ENCODE data around the gene ARID1B. TPM values are rescaled to one million over a fixed set of nuclear protein-coding genes. Genes with fewer than 3 reads are reported as not detected.

The ARID1B gene
- total and polyA plus RNA-seq, 9 of the 15 experiments (the other 6 are each of a cell fraction or from before 2014, with no cell fraction given) = 12.5 to 50.5 (median 25.8) TPM

DNA sequence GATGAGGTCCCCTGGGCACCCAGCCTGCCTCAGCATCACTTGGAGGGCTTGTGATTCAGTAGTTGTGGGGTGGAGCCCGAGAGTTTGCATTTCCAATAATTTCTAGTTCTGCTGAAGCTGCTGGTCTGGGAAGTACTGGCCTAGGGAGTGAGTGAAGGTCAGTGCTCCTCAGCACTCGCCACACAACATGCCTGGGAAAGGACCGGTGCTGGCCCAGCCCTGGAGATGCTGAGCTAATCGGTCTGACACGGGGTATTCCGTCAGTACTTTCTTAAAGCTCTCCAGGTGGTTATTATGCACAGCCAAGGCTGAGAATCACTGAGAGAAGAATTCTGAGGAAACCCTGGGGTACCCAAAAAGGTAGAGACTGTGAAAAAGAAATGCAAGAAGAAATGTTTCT lies 317.9 kb downstream of the ARID1B start:
- Histone ChIP-seq H3K9ac (ENCODE audit: insufficient read depth in 1 of 2, low read depth in 2 of 2, low read length in 2 of 2) (no peak overlapping the region), H3K9me3 (replicated peaks; ENCODE audit: control insufficient read depth, insufficient read depth, low read depth, low read length) (no peaks in the 10 kb centered on the region), H3K4me3 (no peak overlapping the region), H3K4me2 (ENCODE audit: insufficient read depth, low read length) (no peak overlapping the region), H3K4me1 (replicated peaks in 1 of 2; ENCODE audit: control insufficient read depth in 2 of 2, insufficient read depth in 2 of 2, low read length in 2 of 2) (peaks cover 0 to 10% of the 10 kb centered on the region in 2 experiments; a peak in 3 of 5 replicates), H3K9me1 (ENCODE audit: control insufficient read depth, insufficient read depth, low read length) (no peaks in the 10 kb centered on the region), H3K27me3 (ENCODE audit: control insufficient read depth in 2 of 2, insufficient read depth in 2 of 2, low read length in 2 of 2) (no peaks in the 10 kb centered on the region), H4K20me1 (replicated peaks; ENCODE audit: control insufficient read depth, insufficient read depth, low read length) (no peaks in the 10 kb centered on the region), H3K27ac (ENCODE audit: extremely low read depth, low read depth, low read length) (no peak overlapping the region), H3K79me2 (ENCODE audit: control insufficient read depth, insufficient read depth, low read length) (no peaks in the 10 kb centered on the region), H2AFZ (ENCODE audit: low read depth, low read length) (no peak overlapping the region), H3K36me3 (ENCODE audit: control insufficient read depth, insufficient read depth, low read length) (peaks cover 9% of the 10 kb centered on the region; the same call in 1 of the 3 replicates)
- intact Hi-C loops (cut with micrococcal nuclease) (no loop called here), in situ Hi-C loops (cut with MboI) (no loop called here)
- FAIRE-seq (no peak), DNase-seq (ENCODE audit: extremely low read depth in 1 of 4, low spot score in 3 of 4) (no peak), ATAC-seq (no peak)
- BruUV-seq (replicated peaks) = no TSS peak
- ChIA-PET POLR2A (interaction anchor here (0.6 to 1.4 kb wide), 3 partner anchors 14 to 480 kb away, joined by 3 to 5 read pairs (median 3); no protein-coding TSS in a partner anchor), CTCF (ENCODE audit: low intra/inter-chr PET ratio) (no interaction called here)
- WGBS (ENCODE audit: insufficient coverage, low coverage, missing lambda C conversion rate) = 91% methylated on average over 6 of the region's 6 CpGs
- TF ChIP-seq, protein P1, sequence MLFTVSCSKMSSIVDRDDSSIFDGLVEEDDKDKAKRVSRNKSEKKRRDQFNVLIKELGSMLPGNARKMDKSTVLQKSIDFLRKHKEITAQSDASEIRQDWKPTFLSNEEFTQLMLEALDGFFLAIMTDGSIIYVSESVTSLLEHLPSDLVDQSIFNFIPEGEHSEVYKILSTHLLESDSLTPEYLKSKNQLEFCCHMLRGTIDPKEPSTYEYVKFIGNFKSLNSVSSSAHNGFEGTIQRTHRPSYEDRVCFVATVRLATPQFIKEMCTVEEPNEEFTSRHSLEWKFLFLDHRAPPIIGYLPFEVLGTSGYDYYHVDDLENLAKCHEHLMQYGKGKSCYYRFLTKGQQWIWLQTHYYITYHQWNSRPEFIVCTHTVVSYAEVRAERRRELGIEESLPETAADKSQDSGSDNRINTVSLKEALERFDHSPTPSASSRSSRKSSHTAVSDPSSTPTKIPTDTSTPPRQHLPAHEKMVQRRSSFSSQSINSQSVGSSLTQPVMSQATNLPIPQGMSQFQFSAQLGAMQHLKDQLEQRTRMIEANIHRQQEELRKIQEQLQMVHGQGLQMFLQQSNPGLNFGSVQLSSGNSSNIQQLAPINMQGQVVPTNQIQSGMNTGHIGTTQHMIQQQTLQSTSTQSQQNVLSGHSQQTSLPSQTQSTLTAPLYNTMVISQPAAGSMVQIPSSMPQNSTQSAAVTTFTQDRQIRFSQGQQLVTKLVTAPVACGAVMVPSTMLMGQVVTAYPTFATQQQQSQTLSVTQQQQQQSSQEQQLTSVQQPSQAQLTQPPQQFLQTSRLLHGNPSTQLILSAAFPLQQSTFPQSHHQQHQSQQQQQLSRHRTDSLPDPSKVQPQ (CRISPR knock-in tag; IDR thresholded peaks at IDR 0.05; ENCODE audit: borderline replicate concordance) = no peak
- TF ChIP-seq THRAP3 (IDR thresholded peaks at IDR 0.05; ENCODE audit: borderline replicate concordance) (no peak), SNIP1 (IDR thresholded peaks at IDR 0.05; ENCODE audit: low read depth) (no peak), NR3C1 (CRISPR knock-in tag; IDR thresholded peaks at IDR 0.05) (no peak), SMARCB1 (IDR thresholded peaks at IDR 0.05; ENCODE audit: insufficient read length, low read depth) (no peak), CREBBP (IDR thresholded peaks at IDR 0.05; ENCODE audit: low read depth, low read length) (no peak), SIN3B (IDR thresholded peaks at IDR 0.05; ENCODE audit: low read depth) (no peak), CAMTA2 (CRISPR knock-in tag; conservative IDR thresholded peaks at IDR 0.05) (no peak)
- TF ChIP-seq, protein P2, sequence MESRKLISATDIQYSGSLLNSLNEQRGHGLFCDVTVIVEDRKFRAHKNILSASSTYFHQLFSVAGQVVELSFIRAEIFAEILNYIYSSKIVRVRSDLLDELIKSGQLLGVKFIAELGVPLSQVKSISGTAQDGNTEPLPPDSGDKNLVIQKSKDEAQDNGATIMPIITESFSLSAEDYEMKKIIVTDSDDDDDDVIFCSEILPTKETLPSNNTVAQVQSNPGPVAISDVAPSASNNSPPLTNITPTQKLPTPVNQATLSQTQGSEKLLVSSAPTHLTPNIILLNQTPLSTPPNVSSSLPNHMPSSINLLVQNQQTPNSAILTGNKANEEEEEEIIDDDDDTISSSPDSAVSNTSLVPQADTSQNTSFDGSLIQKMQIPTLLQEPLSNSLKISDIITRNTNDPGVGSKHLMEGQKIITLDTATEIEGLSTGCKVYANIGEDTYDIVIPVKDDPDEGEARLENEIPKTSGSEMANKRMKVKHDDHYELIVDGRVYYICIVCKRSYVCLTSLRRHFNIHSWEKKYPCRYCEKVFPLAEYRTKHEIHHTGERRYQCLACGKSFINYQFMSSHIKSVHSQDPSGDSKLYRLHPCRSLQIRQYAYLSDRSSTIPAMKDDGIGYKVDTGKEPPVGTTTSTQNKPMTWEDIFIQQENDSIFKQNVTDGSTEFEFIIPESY (CRISPR knock-in tag; IDR thresholded peaks at IDR 0.05) = no peak
